Urothelium cell line (cell line): ENCODE measurements around the gene FLT4.

Source experiments
- DNase-seq: peaks from one replicate; pipeline ENCODE4 v3.0.0; 2011; ENCODE audit warnings: low spot score, mixed read lengths
- FAIRE-seq: peaks from 2 replicates; lab custom pipeline; 2011; peaks lifted over from hg19 to GRCh38; lab: Jason Lieb, UNC

FLT4 gene

GRCh38 chr5:180611140-180611850, 38.1 kb downstream of the FLT4 start:
- FAIRE-seq (no peak), DNase-seq (no peak)

GRCh38 chr5:180609817-180610550, 39.4 kb downstream of the FLT4 start:
- DNase-seq = no peak
- no peak for FAIRE-seq

- DNase-seq = no peak
- FAIRE-seq = no peak
These were observed 40.0 kb downstream of the FLT4 start for GRCh38 chr5:180609386-180609785.

- FAIRE-seq (no peak), DNase-seq (no peak)
These were observed 40.7 kb downstream of the FLT4 start for GRCh38 chr5:180608572-180609310.

- DNase-seq (no peak), FAIRE-seq (no peak)
These were observed 41.4 kb downstream of the FLT4 start for GRCh38 chr5:180607861-180608571.

GRCh38 chr5:180606215-180606785, 43.1 kb downstream of the FLT4 start:
- FAIRE-seq (no peak), DNase-seq (no peak)

GRCh38 chr5:180605554-180606214, 43.7 kb downstream of the FLT4 start:
- FAIRE-seq = no peak
- DNase-seq = peak; percentile 64

GRCh38 chr5:180604271-180604670, 45.1 kb downstream of the FLT4 start:
- DNase-seq (no peak), FAIRE-seq (no peak)

GRCh38 chr5:180603076-180603594, 46.3 kb downstream of the FLT4 start:
- FAIRE-seq (no peak), DNase-seq (no peak)

GRCh38 chr5:180602481-180603075, 46.8 kb downstream of the FLT4 start:
- FAIRE-seq = no peak
- no peak for DNase-seq

GRCh38 chr5:180601591-180602480, 47.6 kb downstream of the FLT4 start:
- FAIRE-seq = no peak
- DNase-seq = no peak

GRCh38 chr5:180600554-180601041, 48.8 kb downstream of the FLT4 start:
- no peak for FAIRE-seq
- no peak for DNase-seq

GRCh38 chr5:180599981-180600553, 49.3 kb downstream of the FLT4 start:
- DNase-seq (no peak), FAIRE-seq (no peak)

- FAIRE-seq (no peak), DNase-seq (no peak)
These were observed 49.8 kb downstream of the FLT4 start for GRCh38 chr5:180599590-180599914.

- FAIRE-seq = no peak
- DNase-seq = no peak
These were observed 50.4 kb downstream of the FLT4 start for GRCh38 chr5:180598797-180599589.

- FAIRE-seq = no peak
- DNase-seq = no peak
These were observed 51.1 kb downstream of the FLT4 start for GRCh38 chr5:180598316-180598701.

- DNase-seq = no peak
- FAIRE-seq = no peak
These were observed 52.6 kb downstream of the FLT4 start for GRCh38 chr5:180596668-180597231.
